Stimulated activated CD4-positive, alpha-beta T cell treated with anti-CD3 and anti-CD28 coated beads, Interleukin-2, amount 100 ng/mL, for 24 hours (primary cell): ENCODE data around the gene LRWD1.
"Not testable (repeated sequence)": the region's sequence is repeated elsewhere in the genome, so short reads cannot be mapped to it uniquely, and the experiment has no call there.

Experiments used
- DNase-seq, 2 donors: peaks; one replicate each; pipeline ENCODE4 v3.0.0-alpha.2; 2020

The LRWD1 gene

GRCh38 chr7:102498321-102498720 is 33.5 kb downstream of the LRWD1 start:
- not testable (repeated sequence) for DNase-seq

- not testable (repeated sequence) for DNase-seq
Observed at GRCh38 chr7:102503141-102503540, 38.4 kb downstream of the LRWD1 start.

- not testable (repeated sequence) for DNase-seq
Observed at GRCh38 chr7:102505298-102506185, 40.8 kb downstream of the LRWD1 start.

GRCh38 chr7:102507410-102508088 is 42.8 kb downstream of the LRWD1 start:
- DNase-seq = not testable (repeated sequence)

- DNase-seq = not testable (repeated sequence)
Observed at GRCh38 chr7:102510575-102510974, 45.8 kb downstream of the LRWD1 start.

- DNase-seq = not testable (repeated sequence)
Observed at GRCh38 chr7:102511860-102512522, 47.2 kb downstream of the LRWD1 start.

GRCh38 chr7:102512642-102513221 is 47.9 kb downstream of the LRWD1 start:
- not testable (repeated sequence) for DNase-seq

GRCh38 chr7:102514881-102515721 is 50.3 kb downstream of the LRWD1 start:
- DNase-seq = not testable (repeated sequence)

GRCh38 chr7:102515889-102516288 is 51.1 kb downstream of the LRWD1 start:
- DNase-seq = not testable (repeated sequence)

- DNase-seq = not testable (repeated sequence)
Observed at GRCh38 chr7:102516951-102517350, 52.2 kb downstream of the LRWD1 start.

GRCh38 chr7:102517550-102518147 is 52.9 kb downstream of the LRWD1 start, which contains the start of gene RASA4B:
TSS of gene RASA4B (minus strand) at chr7:102517777. CDS start at chr7:102517710, 67 bp downstream.
- not testable (repeated sequence) for DNase-seq

GRCh38 chr7:102520797-102521196 is 56.0 kb downstream of the LRWD1 start:
- not testable (repeated sequence) for DNase-seq
